Hepatic stellate cell (primary cell): ENCODE results near the gene MPC2.
"Not testable (repeated sequence)": the region's sequence is repeated elsewhere in the genome, so short reads cannot be mapped to it uniquely, and the experiment has no call there.

Source experiments
- DNase-seq: peaks from one replicate; pipeline ENCODE4 v3.0.0; 2011; ENCODE audit warnings: low spot score

MPC2 gene

DNA sequence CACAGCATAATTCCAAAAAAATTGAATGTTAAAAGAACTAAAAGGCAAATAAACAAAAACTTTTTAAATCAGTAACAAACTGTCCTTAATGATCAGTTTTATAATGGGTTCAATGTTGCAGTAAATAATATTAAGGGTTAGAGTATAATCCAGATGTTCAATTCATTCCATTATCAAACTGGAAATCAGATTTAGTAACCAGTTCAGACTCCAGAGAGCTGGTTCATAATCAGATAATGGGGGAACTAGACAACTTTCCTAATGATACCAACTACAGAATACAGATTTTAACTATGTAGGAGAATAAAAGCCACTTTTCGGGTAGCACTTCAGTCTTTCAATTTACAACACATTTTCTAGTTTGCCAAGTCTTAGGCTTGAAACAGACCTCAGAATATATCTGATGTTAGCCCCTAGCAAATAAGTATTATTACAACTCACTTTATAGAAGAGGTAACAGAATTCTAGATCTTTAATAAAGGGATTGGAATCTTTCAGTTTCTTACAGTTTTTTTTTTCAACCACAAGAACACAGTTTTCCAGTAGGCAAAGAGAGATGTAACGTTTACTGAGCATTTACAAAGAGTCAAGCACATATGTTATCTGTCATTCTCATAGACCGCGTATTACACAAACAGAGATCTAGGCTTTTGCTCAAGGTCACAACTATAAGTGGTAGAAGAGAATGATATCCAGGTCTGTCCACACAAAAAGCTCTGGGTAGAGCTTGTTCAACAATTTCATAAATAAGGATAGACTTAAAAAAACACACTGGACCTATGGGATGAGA, 2.3 kb downstream of the MPC2 start:
- DNase-seq, result no peak

DNA sequence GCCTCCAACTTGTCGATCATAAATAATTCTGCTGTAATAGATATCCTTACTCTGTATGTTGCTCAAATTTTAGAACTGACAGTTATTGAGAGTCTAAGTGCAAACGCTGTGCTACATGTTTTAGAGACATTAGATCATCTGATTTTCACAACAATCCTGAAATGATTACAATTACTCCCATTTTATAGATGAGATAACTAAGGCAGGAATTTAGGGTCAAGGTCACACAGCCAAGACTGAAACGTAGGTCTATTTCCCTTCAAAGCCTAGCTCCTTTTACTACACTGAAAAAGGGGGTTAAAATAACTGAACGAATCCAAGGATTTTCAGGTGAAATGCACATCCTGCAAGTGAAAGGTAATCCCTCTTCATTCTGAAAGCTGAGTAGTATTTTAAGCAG, 3.1 kb downstream of the MPC2 start:
- no peak for DNase-seq

DNA sequence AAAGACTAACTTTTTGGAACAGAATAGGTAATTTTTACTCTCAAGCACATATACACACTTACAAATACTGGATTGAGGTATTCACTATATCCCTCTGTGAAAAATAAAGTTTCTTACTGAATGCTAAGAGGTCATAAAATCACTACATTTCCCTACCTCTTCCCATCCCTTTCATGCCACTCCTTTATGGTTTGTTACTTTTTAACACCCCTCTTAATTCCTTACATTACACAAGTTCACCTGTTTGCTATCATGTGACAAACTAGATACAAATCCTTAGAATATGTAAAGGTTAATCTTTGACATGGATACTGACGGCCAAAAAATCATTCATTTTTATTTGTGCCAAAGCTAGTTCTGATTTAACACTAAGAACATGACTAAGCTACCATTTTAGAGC, 7.1 kb downstream of the MPC2 start:
- no peak for DNase-seq

DNA sequence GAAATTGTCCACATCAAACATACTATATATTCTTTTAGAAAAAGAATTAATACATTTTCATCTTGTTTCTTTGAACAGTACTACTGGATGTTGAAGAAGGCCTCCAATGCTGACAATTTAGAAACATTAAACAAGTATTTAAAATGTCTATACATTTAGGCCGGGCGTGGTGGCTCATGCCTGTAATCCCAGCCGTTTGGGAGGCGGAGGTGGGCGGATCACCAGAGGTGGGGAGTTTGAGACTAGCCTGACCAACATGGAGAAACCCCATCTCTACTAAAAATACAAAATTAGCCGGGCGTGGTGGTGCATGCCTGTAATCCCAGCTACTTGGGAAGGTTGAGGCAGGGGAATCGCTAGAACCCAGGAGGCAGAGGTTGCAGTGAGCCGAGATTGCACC, 8.0 kb downstream of the MPC2 start:
- DNase-seq, result not testable (repeated sequence)

DNA sequence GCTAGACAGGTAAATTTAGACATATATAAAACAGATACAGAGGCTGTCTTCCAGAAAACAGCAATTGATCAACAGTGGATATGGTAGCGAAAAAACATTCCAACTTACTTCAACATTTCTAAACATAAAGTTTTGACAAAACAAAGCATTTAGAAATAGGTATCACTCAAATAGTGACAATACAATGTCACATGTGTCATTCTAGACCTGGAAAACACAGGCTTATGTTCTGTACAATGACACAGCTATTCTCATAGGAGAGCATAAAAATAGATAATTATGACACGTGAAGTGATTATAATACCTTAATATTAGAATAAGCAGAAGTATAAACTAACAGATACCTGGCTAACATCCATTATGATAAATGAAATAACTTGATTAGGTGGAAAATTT, 8.4 kb downstream of the MPC2 start:
- no peak for DNase-seq

DNA sequence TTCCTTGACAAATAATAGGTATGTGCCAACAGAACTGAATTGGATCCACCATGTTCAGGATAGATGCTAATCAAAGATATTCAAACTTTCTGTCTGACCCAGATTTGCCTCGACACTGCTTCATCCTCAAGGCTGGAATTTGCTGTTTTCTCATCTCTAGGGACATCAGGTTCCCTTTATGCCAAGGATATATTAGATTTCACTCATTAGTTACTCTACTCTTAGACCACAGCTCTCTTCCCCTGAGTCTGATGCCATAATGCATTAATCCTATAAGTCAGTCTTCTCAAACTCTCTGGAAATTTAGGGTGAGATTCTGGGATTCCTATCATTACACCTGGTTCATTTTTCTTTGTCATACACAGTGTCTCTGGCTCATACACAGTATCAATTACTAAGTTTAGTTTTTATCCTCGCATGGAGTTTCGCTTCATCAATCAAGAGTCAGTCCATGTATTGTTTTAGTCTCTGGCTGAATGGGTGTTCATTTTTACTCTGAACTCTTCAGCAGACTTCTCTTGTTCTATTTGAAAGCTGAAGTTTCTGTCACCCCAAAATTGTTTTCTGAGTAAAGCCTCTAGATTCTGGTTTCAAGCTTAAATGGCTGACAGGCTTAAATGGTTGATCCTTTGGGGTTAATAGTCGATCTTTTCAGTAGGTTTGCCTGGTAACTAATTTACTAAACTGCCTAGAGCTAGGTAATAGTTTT, 9.7 kb downstream of the MPC2 start:
- DNase-seq, result no peak

DNA sequence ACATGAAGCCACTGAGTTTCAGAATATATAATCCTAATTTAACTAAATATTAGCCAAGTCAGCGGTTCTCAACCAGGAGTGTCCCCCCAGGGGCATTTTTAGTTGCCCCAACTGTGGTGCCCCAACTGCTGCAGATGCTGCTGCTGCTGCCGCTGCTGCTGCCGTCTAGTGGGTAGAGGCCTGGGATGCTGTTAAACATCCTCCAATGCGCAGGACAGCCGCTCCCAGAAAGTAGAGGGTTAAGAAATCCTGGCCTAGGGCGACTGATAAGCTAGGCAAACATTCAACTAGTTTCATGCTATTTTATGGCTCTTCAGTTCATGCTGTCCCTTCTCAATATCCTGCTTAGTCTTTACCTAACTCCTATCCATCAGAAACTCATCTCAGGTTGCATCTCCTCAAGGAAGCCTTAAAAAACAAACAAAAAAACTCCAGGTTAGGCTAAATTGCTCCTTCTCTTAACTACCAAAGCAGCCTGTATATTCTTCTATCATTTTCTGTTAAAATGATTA, 10.3 kb downstream of the MPC2 start:
- DNase-seq, result no peak

DNA sequence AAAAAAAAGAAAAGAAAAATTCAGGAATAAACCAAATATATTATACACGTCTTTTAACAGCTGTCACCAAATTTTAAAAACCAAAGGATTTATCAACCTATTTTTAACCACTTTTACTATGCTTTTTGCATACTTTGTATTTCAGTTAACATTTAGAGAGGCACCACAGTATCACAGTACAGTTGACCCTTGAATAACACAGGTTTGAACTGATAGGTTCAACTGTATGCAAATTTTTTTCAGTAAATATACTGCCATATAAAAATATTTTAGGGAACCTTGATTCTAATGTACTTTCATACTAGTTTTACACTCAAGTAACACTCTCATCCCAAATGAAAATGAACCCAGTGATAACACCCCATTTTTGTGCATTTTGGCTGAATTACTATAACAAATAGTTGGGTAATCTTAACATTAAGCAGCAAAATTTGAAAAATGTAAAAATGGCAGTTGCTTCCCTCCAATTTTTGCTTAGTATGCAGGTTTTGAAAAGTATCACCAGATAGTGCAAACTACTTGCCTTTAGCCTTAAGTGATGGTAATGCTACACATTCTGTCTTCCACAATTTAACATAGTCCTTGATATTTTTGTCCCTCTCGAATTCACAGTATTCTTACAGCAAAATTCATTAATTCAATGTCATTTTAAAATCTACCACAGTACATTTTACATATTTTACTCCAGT, 12.2 kb downstream of the MPC2 start:
- DNase-seq, result no peak

DNA sequence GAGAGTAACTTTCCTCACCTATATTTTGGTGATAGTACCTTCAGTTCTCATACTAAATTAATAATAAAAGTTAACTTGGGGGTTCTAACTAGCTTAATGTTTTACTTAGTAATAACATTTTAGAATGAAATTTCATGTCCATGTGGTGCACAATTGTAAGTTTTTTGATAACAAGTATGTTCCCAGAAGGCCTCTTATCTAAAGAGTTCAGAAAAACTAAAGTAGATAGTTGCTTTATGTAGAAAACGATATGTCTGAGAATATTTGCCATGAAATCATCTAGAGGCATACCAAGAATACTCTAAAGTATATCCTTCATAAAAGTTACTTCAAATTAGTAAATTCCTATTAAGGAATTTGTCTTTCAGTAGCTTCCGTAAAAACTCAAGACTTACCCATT, 12.8 kb downstream of the MPC2 start:
- DNase-seq, result no peak

DNA sequence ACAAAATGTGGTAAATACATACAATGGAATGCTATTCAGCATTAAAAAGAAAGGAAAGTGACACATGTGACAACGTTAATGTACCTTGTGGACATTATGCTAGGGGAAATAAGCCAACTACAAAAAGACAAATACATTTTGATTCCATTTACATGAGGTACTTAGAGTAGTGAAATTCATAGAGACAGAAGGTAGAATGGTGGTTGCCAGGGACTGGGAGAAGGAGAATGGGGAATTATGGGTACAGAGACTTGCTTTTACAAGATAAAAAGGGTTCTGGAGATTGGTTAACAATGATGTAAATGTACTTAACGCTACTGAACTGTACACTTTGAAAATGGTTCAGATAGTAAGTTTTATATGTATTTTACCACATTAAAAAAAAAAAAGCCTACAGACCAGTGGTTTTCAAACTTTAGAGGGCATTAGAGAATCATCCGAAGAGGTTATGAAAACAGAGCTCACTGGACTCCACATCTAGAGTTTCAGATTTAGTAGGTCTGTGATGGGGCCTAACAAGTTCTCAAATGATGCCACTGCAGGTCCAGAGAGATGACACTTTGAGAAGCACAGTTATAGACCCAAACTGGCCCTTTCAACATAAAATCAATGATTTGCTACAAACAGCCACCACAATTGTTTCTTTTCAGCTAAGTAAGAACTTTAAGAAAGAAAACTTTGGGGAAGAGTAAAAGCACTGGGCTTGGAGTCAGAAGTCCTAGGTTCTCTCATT, 13.4 kb downstream of the MPC2 start:
- no peak for DNase-seq

DNA sequence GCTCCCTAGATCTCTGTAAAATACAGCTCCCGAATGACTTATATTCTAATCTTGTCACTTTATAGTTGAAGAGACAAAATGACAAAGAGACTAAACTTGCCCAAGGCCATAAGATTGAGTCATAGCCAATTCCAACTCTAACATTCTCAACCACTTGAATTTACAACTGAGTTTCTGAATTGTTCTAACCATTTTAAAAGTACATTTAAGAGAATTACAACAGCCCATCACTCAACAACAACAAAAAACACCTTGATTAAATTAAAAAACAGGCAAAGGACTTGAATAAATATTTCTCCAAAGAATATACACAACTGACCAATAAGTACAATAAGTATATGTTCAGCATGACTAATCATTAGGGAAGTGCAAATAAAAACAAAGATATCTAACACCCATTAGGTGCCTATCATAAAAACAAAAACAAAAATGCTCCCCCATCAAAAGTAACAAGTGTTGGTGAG, 14.2 kb downstream of the MPC2 start:
- DNase-seq, result no peak

DNA sequence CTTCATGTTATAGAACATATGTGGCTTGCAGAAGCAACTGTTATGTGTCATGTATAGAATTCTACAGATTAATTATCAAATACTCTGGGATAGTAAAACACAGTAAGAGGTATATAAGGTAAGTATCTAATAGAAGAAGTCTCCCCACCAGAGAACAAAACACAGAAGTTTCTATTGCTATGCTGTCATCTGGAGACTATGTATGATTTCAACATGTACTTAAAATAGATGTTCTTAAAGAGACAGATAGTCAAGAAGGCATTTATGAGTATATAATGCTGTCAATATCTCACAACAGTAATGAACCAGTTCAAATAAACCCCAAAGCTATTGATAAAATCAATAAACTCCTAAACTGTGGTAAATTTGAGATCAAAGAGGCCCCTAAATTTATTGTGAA, 14.8 kb downstream of the MPC2 start:
- peak; percentile 37 for DNase-seq

DNA sequence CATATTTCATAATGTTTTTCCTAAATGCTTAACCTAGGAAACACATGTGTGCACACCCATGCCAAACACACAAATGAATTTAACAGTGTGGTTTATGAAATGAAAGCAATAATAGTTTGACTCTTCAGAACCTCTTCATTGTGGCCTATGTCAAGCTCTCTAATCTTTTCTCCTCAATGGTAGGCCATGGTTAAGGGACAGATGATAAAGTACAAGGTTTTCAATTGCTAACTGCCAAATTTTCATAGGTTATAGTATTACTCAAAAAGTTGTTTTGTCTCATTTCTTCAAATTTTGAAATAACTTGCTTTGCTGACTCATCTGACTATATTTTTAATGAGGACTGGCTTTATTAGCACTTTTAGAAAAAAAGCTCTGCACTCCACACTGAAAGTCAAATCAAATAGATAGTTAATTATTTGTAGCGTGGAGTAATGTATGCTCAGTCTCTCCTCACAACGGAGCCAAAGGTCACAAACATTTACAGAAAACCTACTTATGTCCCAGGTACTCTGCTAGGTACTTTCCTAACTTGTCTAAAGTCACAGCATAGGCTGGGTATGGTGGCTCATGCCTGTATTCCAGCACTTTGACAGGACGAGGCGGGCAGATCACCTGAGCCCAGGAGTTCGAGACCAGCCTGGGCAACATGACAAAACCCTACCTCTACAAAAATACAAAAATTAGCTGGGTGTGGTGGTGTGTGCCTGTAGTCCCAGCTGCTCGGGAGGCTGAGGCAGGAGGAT, 19.9 kb downstream of the MPC2 start:
- DNase-seq, result no peak

DNA sequence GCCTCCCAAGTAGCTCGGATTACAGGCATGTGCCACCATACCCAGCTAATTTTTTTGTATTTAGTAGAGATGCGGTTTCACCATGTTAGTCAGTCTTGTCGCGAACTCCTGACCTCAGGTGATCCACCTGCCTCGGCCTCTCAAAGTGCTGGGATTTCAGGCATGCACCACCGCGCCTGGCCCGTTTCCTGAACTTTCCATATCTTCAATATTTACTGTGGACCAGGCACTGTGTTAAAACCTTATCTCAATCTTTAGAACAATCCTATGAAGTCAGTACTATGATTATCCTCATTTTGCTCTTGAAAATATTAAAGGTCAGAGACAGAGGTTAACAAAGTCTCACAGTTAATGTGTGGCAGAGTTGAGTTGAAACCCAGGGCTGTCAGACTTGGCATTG, 21.3 kb downstream of the MPC2 start:
- DNase-seq, result no peak

DNA sequence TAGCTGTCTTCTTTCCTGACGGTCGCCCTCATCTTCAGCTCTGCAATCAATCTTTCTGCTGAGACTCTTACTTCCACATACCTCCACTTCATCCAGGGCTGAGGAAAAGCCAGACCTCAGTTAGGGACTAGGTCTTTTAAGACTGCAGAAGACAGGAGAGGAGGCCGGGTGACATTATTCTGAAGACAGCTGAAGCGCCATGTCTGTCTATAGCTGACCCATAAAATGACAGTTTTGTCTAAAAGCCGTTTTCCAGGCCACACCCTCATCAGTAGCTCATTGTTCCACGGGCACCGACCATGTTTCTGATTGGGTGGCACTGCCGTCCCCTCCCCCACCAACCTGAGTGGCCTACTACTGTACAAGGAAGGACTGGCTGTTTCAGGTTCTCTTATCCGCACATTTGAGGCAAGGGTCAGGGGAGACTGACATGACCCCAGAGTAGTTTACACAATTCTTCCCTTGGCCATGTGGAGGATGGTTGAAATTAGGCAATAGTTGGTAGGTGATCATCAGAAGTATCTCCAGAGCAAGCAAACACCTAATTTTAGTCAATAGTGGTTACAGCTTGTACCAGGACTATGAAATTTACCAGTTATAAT, 22.9 kb downstream of the MPC2 start, which contains the start of gene ADCY10:
ADCY10 (minus strand) TSS at position 240 of the 602 bp plus-strand sequence. CDS start 8,994 bp downstream, outside the sequence.
- DNase-seq, result no peak

DNA sequence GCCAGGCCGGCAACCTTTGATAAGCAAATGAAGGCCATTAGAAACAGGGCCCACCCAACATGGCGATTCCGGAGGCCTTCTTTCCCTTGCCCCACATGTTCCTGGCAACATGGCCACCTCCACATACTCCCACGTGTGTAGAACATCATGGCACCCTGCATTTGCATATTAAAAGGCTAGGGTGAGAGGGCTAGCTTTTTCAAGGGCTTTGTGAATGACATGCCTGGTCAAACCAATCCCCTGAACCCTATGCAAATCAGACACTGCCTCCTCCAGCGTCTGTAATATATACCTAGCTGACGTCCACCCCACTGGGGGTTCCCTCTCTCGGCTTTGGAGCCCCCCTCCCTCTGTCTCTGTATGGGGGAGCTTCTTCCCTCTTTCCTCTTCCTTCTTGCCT, 24.6 kb downstream of the MPC2 start:
- DNase-seq, result no peak

DNA sequence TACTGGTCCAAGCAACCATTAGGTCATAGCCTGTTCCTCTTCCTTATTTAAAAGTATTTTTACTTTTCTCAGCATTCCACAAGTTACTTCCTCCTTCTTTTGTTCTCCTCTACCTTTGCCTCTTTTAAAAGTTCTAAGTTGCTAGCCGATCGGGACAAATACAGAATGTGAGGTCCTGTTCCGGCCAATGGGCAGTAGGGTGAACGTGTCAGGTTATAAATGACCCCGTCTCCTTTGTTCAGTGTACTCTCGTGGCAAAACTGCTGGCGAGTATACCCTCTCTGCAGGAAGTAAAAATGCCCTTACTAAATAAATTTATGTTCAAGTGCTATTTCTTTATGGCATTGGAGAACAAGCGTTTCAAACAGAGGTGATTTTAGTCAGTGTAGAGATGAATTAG, 25.5 kb downstream of the MPC2 start:
- DNase-seq, result no peak

DNA sequence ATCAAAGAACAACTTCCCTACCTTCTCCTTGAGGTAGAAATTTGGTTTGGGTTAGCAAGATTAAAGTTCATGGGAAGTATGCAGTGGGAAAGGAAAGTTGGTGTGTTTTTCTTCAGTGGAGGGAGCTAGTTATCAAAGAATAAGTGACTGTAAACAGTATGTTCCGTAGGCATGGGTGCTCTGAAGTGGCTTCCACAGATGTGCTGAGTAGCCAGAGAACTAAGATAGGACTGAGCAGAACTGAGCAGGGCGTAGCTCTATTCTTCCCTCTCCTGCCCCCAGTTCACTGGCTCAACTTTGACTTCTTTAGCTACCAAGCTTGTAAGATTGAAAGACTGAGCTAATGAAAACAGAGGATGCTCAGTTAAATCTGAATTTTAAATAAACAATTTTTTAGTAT, 26.3 kb downstream of the MPC2 start:
- DNase-seq, result no peak

DNA sequence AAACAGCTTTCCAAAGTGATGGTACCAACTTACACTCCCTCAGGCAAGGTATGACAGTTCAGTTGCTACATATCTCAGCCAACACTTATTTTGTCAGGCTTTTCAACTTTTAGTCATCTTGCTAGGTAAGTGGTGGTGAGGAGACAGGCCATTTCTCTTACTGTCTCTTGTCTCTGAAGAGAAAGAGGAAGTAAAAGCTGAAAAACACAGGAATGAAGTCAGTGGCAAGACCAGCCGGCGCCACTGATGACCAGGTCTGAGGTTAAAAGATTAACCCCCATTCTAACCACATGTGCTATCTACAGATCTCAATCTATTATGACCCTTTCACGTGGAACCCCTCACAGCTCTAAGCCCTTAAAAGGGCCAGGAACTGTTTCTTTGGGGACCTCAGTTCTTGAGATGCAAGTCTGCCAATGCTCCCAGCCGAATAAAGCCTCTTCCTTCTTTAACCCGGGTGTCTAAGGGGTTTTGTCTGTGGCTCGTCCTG, 27.1 kb downstream of the MPC2 start:
- no peak for DNase-seq

DNA sequence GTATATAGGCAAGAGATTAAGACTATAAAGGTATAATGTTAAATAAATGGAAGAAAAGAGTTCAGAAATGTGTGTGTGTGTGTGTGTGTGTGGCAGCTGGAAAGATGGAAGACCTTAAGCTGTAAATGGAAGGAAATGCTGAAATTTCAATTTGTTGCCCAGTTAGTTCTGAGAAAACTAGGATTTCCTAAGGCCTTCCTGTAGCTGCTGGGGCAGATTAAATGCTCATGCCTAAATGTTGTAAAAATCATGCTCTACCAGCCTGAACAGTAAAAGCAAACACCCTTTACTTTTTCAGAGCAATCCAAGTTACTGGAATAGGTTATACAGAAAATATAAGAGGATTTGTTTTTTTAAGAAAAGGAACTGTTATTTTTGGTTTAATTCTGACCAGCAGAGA, 31.2 kb downstream of the MPC2 start:
- DNase-seq, result no peak

DNA sequence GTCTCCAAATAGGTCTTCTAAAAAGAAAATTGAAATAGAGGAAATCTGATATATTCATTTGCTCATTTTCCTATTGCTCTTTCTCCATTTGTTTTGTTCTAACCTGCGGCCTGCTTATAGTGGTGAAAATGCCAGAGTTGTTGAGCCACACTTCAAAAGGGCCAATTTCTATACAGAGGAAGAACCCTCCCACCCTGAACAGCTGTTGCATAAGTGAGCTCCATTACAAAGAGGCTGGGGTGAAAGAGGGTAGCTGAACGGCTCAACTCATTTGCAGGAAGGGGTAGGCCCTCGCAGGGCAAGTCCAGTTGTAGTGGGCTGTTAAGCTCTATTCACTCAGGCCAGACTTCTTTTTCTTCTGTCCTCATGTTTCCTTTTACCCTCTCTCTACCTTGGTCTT, 31.7 kb downstream of the MPC2 start:
- no peak for DNase-seq
